Left lung (tissue), 10 donors: Measurements from ENCODE around the gene L3MBTL2. TPM values are rescaled to one million over a fixed set of nuclear protein-coding genes. Genes with fewer than 3 reads are reported as not detected.

Experiments
- ATAC-seq: fragments of 200-7000 bp; cut with Tn5 transposase; one replicate; pipeline ENCODE4 v1.9.1; 2020; ENCODE audit warnings: moderate library complexity
- DNase-seq, 4 donors: peaks; one replicate each; pipeline ENCODE4 v3.0.0-alpha.2; 2013 to 2020
- H3K27ac ChIP-seq, 2 donors: fragments of 200-600 bp; sonication (generic) in 1 of 2; one replicate each; pipeline versions ENCODE4 v1.5.0 to v1.8.0; 2020 to 2021
- H3K27me3 ChIP-seq, 2 donors: fragments of 200-600 bp; sonication (generic) in 1 of 2; one replicate each; pipeline versions ENCODE4 v1.5.0 to v1.8.0; 2020 to 2021
- H3K36me3 ChIP-seq, 2 donors: fragments of 200-600 bp; sonication (generic) in 1 of 2; one replicate each; pipeline versions ENCODE4 v1.5.0 to v1.8.0; 2020 to 2021
- H3K4me1 ChIP-seq, 2 donors: fragments of 200-600 bp; one replicate each; pipeline ENCODE4 v1.8.0; 2021
- H3K4me3 ChIP-seq, 2 donors: fragments of 200-600 bp; sonication (generic) in 1 of 2; one replicate each; pipeline versions ENCODE4 v1.5.0 to v1.8.0; 2020 to 2021; ENCODE audit warnings: mild to moderate bottlenecking in 1 of 2
- H3K9me3 ChIP-seq, 2 donors: fragments of 200-600 bp; sonication (generic) in 1 of 2; one replicate each; pipeline versions ENCODE4 v1.5.0 to v1.8.0; 2020 to 2021
- CTCF ChIP-seq, 2 donors: fragments of 200-600 bp; sonication (generic) in 1 of 2; IDR thresholded peaks; one replicate each; pipeline versions ENCODE4 v1.5.0 to v1.8.0; 2021; ENCODE audit warnings: antibody characterized with exemption in 2 of 2
- intact Hi-C, 2 donors: fragments of 100-400 bp; cut with DNase I; formaldehyde crosslinking; loops; one replicate each; pipeline versions ENCODE4 v1.11.2 to v1.14.2; 2022
- polyA plus RNA-seq, 6 donors: library from polyadenylated mRNA; unstranded; fragments of 120-200 nt; gene quantifications; one replicate each; pipeline ENCODE4 v1.2.1, GENCODE V29; 2013; ENCODE audit not compliant: insufficient read length in 6 of 6
- total RNA-seq, 2 donors: library from RNA; stranded (reverse); fragmentation: NEBNext Ultra II Directional; extraction: Animal tissue kit (Norgen Biotek cat#: 25700); gene quantifications; one replicate each; pipeline ENCODE4 v1.2.1, GENCODE V29; 2021
- donor health status: DM: no; HTN: yes; CAD: no.
- donor health status: DM: no; HTN: no; CAD: no.

Gene L3MBTL2
- total and polyA plus RNA-seq, 8 donors, result 21.8 to 25.9 (median 23.4) TPM

GRCh38 chr22:41267958-41268357, 62.8 kb downstream of the L3MBTL2 start:
- no peak for TF ChIP-seq CTCF (IDR thresholded peaks at IDR 0.05)
- Histone ChIP-seq H3K27me3 (no peaks in the 10 kb centered on the region), H3K9me3 (no peaks in the 10 kb centered on the region), H3K4me1 (no peaks in the 10 kb centered on the region), H3K27ac (no peak overlapping the region), H3K36me3 (peaks cover 0 to 99% of the 10 kb centered on the region in 2 donors), H3K4me3 (no peak overlapping the region)
- DNase-seq, result no peak
- intact Hi-C loops, result no loop called here
- no peak for ATAC-seq

DNA sequence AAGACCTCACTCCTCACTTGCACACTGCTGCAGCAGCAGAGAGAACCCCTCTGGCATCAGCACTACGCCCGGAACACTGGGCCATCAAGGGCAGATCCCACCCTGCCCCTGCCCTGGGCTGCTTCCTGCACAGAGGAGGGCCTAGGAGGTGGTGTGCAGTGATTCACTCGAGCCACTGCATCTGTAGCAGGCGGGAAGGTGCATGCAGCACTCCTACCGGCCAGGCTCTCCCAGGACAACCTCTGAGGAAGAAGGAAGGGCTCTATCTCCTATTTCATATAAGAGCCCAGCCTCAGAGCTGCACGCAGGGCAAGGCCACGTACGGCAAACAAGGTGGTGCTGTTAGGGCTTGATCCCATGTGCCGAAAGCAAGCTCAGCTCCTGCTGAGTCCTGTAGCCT, 66.7 kb downstream of the L3MBTL2 start:
- TF ChIP-seq CTCF (IDR thresholded peaks at IDR 0.05), result no peak
- DNase-seq, result peak in 1 of 4 donors; percentile 39
- Histone ChIP-seq H3K27me3 (no peaks in the 10 kb centered on the region), H3K4me1 (no peaks in the 10 kb centered on the region), H3K27ac (no peak overlapping the region), H3K36me3 (peaks cover 0 to 100% of the 10 kb centered on the region in 2 donors), H3K9me3 (no peaks in the 10 kb centered on the region), H3K4me3 (no peak overlapping the region)
- ATAC-seq, result no peak
- intact Hi-C loops, result no loop called here

- H3K4me3 ChIP-seq, result no peak overlapping the region
- DNase-seq, result peak in 1 of 4 donors; percentile 5
- H3K36me3 ChIP-seq, result peaks cover 0 to 98% of the 10 kb centered on the region in 2 donors
These were observed 68.0 kb downstream of the L3MBTL2 start for GRCh38 chr22:41273128-41273527.

DNA sequence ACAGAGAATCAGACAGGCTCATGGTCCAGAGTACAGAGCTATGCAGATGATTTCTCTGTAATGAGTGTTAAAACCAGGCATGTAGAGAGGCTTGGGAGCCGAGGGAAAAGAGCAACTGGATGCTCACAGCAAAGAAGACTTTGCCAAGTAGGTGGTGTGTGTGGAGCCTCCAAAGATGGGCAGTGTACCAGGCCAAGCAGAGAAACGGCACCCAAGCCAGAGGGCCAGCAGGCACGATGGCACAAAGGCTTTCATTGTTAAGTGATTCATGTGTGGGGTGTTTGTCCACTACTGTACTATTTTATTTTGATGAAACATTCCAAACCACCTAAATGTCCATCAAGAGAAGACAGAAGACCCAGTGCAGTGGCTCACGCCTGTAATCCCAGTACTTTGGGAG, 69.7 kb downstream of the L3MBTL2 start:
- H3K27ac ChIP-seq, result no peak overlapping the region
- no peaks in the 10 kb centered on the region for H3K27me3 ChIP-seq
- peaks cover 0 to 98% of the 10 kb centered on the region in 2 donors for H3K36me3 ChIP-seq
- intact Hi-C loops, result no loop called here
- DNase-seq, result peak in 1 of 4 donors; percentile 7
- ATAC-seq, result no peak
- no peak for TF ChIP-seq CTCF (IDR thresholded peaks at IDR 0.05)
- no peaks in the 10 kb centered on the region for H3K4me1 ChIP-seq
- no peaks in the 10 kb centered on the region for H3K9me3 ChIP-seq
- no peak overlapping the region for H3K4me3 ChIP-seq

More at GRCh38 chr22:41273128-41273527, 68.0 kb downstream of the L3MBTL2 start:
- ATAC-seq, result no peak
- intact Hi-C loops, result no loop called here
- TF ChIP-seq CTCF (IDR thresholded peaks at IDR 0.05), result no peak
- no peaks in the 10 kb centered on the region for H3K9me3 ChIP-seq
- H3K27me3 ChIP-seq, result no peaks in the 10 kb centered on the region
- no peaks in the 10 kb centered on the region for H3K4me1 ChIP-seq
- no peak overlapping the region for H3K27ac ChIP-seq

DNA sequence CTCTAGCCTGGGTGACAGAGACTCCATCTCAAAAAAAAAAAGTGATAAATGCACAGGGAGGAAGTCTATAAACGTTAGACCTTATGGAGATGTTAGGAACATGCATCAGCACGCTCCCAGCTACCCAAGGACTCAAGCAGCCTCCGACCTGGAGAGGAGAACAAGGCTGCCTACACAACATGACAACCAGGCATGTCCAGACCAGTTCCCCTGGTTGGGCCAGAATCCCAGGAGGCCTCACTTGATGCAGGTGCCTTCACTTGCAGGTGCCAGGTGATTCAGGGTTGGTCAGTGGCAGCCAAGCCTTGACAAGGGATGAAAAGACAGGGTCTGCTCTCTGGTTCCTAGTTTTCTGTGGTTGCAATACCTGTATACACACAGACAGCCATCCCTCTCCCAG, 75.0 kb downstream of the L3MBTL2 start:
- TF ChIP-seq CTCF (IDR thresholded peaks at IDR 0.05), result no peak
- Histone ChIP-seq H3K27me3 (no peaks in the 10 kb centered on the region), H3K36me3 (peaks cover 0 to 97% of the 10 kb centered on the region in 2 donors), H3K4me3 (no peak overlapping the region), H3K27ac (no peak overlapping the region), H3K4me1 (peaks cover 3 to 10% of the 10 kb centered on the region in 2 donors), H3K9me3 (no peaks in the 10 kb centered on the region)
- DNase-seq (peak in 1 of 4 donors; percentile 6), ATAC-seq (no peak)
- intact Hi-C loops, result no loop called here
